ENCODE measurements around the gene COQ10A. TPM values are rescaled to one million over a fixed set of nuclear protein-coding genes. Genes with fewer than 3 reads are reported as not detected.

Gene COQ10A
- total RNA-seq, 1 donor from 2014 or later = 12.0 TPM

DNA sequence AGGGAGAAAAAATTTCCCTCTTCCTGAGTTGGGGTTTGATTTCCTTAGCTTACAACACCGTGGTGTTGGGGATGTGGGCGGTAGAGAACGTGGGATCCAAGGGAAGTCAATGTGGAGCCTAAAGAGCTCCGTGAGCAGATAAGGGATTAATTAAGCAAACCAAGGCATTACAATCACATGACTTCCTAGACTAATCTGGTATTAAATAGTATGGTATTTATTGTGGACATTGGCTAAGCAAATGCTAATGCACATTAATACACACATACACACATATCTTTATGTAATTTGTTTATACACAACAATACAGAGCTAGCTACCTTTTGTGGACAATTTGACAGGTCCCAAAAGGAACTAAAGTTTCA is 44.2 kb upstream of the COQ10A start:
- TF ChIP-seq, protein P1, sequence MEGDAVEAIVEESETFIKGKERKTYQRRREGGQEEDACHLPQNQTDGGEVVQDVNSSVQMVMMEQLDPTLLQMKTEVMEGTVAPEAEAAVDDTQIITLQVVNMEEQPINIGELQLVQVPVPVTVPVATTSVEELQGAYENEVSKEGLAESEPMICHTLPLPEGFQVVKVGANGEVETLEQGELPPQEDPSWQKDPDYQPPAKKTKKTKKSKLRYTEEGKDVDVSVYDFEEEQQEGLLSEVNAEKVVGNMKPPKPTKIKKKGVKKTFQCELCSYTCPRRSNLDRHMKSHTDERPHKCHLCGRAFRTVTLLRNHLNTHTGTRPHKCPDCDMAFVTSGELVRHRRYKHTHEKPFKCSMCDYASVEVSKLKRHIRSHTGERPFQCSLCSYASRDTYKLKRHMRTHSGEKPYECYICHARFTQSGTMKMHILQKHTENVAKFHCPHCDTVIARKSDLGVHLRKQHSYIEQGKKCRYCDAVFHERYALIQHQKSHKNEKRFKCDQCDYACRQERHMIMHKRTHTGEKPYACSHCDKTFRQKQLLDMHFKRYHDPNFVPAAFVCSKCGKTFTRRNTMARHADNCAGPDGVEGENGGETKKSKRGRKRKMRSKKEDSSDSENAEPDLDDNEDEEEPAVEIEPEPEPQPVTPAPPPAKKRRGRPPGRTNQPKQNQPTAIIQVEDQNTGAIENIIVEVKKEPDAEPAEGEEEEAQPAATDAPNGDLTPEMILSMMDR (IDR thresholded peaks at IDR 0.05) = no peak
- ATAC-seq = no peak

DNA sequence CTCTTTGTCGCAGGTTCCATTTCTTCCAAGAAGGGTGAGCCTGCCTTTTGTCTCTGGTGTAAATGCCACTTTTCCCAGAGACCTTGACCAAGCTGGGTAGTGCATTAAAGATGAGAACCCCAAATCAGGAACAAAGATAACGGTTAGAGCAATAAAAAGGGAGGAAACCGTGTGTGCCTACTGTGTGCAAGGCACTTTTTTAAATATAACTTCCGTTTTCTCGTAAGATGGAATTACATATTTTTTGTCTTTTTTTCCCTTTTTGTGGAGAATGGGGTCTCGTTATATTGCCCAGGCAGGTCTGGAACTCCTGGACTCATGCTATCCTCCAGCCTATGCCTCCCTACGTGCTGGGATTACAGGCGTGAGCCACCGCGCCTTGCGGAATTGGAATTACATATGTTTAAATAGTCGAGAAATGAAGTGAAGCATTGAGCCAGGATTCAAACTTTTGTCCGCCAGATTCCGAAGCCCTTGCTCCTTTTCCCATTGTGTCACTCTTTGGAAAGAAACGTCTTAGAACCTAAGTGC is 43.1 kb upstream of the COQ10A start:
- Histone ChIP-seq H3K9me3 (no peaks in the 10 kb centered on the region), H3K27me3 (no peaks in the 10 kb centered on the region), H3K4me3 (peak overlapping the region; percentile 73), H3K36me3 (peaks cover 5% of the 10 kb centered on the region), H3K27ac (peak overlapping the region; percentile 96), H3K4me1 (peaks cover 39% of the 10 kb centered on the region)
- intact Hi-C loops (cut with DNase I) = no loop called here
- no peak for DNase-seq
- ATAC-seq = no peak
- TF ChIP-seq, protein P1 (IDR thresholded peaks at IDR 0.05) = no peak

More for the DNA sequence above, 44.2 kb upstream of the COQ10A start:
- intact Hi-C loops (cut with DNase I) = no loop called here
- Histone ChIP-seq H3K27ac (peak overlapping the region; percentile 96), H3K4me1 (peaks cover 39% of the 10 kb centered on the region), H3K9me3 (no peaks in the 10 kb centered on the region), H3K4me3 (peak overlapping the region; percentile 75), H3K27me3 (no peaks in the 10 kb centered on the region), H3K36me3 (peaks cover 7% of the 10 kb centered on the region)
- DNase-seq = no peak

DNA sequence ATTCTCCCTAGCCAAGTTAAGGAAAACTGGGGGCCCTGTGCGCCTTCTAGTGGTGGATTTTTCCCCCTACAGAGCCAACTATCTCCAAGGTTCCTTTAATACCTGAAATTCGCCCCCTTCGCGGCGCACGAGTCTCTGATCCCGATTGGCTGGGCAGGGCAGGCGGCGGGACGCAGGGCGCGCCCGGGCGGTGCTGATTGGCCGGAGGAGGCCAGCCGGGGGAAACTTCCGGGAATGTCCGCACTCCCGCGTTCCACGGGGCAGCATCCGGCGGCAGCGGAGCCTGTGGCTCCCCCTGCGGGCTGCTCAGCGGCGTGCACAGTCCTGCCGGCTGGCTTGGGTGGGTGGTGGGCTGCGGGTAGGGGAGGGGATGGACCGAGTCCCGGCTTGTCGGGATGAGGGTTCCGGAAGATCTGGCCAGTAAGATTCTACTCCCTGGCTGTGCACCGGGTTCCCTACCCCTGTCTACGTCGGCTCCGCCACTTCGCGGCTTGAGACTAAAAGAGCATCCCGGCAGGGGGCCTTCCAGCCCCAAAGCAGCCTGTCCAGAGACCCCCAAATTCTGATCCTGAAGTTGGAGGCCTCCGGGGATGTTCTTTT is 42.5 kb upstream of the COQ10A start, which contains the start of gene NABP2:
TSS of gene NABP2 (plus strand) at position 241 of the 600 bp plus-strand sequence. CDS start 515 bp downstream, outside the sequence.
- TF ChIP-seq, protein P1 (IDR thresholded peaks at IDR 0.05) = peak; percentile 86
- peak within 1 kb of the TSS; percentile 96 for H3K27ac ChIP-seq
- intact Hi-C loops (cut with DNase I) = no loop called here
- H3K4me1 ChIP-seq = peaks cover 34% of the 10 kb centered on the region
- DNase-seq = peak; percentile 99
- H3K36me3 ChIP-seq = peaks cover 9% of the 10 kb centered on the region
- no peaks in the 10 kb centered on the region for H3K9me3 ChIP-seq
- peak; percentile 91 for ATAC-seq
- no peaks in the 10 kb centered on the region for H3K27me3 ChIP-seq
- H3K4me3 ChIP-seq = peak within 1 kb of the TSS; percentile 73

DNA sequence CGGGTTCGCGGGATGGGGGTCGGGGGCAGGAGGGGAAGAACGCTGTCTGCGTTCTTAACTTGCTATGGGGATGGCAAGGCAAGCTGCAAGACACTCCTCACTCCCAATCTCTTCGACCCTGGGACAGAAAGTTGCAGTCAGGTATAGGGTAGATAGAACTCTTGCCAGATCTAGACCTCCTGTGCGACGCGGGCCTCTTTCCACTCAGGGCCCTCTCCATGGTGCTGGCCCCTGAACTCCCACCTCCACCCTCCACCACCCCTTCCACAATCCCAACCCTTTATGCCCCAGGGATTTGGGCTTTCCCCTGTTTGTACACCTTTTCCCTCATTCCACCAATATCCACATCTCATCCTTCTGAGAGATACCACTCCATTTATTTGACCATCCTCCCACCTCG is 41.8 kb upstream of the COQ10A start:
- ATAC-seq (no peak), DNase-seq (no peak)
- H3K4me1 ChIP-seq = peaks cover 27% of the 10 kb centered on the region
- TF ChIP-seq, protein P1 (IDR thresholded peaks at IDR 0.05) = no peak
- H3K4me3 ChIP-seq = peak overlapping the region; percentile 73
- no peaks in the 10 kb centered on the region for H3K9me3 ChIP-seq
- no peaks in the 10 kb centered on the region for H3K27me3 ChIP-seq
- intact Hi-C loops (cut with DNase I) = loop anchor here (5.0 kb wide), 1 partner anchor 33 kb away; no protein-coding TSS in a partner anchor
- H3K27ac ChIP-seq = peak overlapping the region; percentile 79
- peaks cover 11% of the 10 kb centered on the region for H3K36me3 ChIP-seq

DNA sequence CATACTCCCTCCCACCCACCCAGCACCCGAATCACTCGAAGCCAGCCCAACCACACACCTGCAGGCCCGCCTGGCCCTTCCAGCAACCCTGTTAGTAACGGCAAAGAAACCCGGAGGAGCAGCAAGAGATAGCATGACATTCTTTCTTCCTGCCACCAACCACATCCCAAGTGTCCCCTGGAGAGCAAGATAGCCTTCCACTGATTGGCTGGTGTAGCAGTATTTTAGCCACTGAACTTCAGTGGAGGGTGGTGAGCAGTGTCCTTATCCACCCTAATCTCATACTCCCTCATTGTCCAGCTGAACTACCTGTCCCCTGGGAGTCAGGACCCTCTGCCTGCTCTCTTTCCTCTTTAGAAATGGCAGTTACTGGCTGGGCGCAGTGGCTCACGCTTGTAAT is 37.7 kb upstream of the COQ10A start:
- DNase-seq = no peak
- Histone ChIP-seq H3K36me3 (peaks cover 11% of the 10 kb centered on the region), H3K27ac (no peak overlapping the region), H3K9me3 (no peaks in the 10 kb centered on the region), H3K4me1 (peaks cover 6% of the 10 kb centered on the region), H3K4me3 (no peak overlapping the region), H3K27me3 (no peaks in the 10 kb centered on the region)
- TF ChIP-seq, protein P1 (IDR thresholded peaks at IDR 0.05) = no peak
- intact Hi-C loops (cut with DNase I) = loop anchor here (5.0 kb wide), 1 partner anchor 37 kb away; no protein-coding TSS in a partner anchor
- no peak for ATAC-seq

Data from upper lobe of right lung (tissue), 1 donor.